Measurements from ENCODE around the gene ANXA9. TPM values are rescaled to one million over a fixed set of nuclear protein-coding genes. Genes with fewer than 3 reads are reported as not detected.

Gene ANXA9
- not detected for total RNA-seq

GRCh38 chr1:150981805-150982712 is at the start of gene ANXA9:
ANXA9 (plus strand) TSS chr1:150982292; CDS start chr1:150983106, 814 bp downstream.

GRCh38 chr1:150974580-150975478 is 7.3 kb upstream of the ANXA9 start, which contains the start of gene CERS2:
CERS2 (minus strand) TSS chr1:150974835; CDS start chr1:150969090, 5,745 bp downstream.

GRCh38 chr1:151006327-151007052 is 24.4 kb downstream of the ANXA9 start, which contains the start of gene MINDY1:
MINDY1 (minus strand) TSS chr1:151006902; CDS start chr1:151002617, 4,285 bp downstream.

GRCh38 chr1:151008244-151009205 is 26.4 kb downstream of the ANXA9 start, which contains the start of gene PRUNE1:
PRUNE1 (plus strand) TSS chr1:151008449; CDS start chr1:151008633, 184 bp downstream.

GRCh38 chr1:151036356-151036755 is 54.3 kb downstream of the ANXA9 start, which contains the start of gene BNIPL:
BNIPL (plus strand) TSS chr1:151036586; CDS start chr1:151036726, 140 bp downstream.

Other genes starting within 250 kb of the ANXA9 start
- gene CTSS, start 216.5 kb upstream of the ANXA9 start, total RNA-seq = 100 to 1,000 TPM; 113 to 117 TPM
- gene CTSK, start 174.0 kb upstream of the ANXA9 start, total RNA-seq = 1 to 10 TPM; 6.3 to 6.9 TPM
- gene ARNT, start 105.7 kb upstream of the ANXA9 start, total RNA-seq = 10 to 100 TPM; 49.0 to 50.1 TPM
- not detected for gene CTXND2, start 95.2 kb upstream of the ANXA9 start, total RNA-seq
- gene SETDB1, start 55.9 kb upstream of the ANXA9 start, total RNA-seq = 10 to 100 TPM; 53.5 to 59.7 TPM
- 100 to 1,000 TPM; 152 to 153 TPM for gene CERS2, start 7.5 kb upstream of the ANXA9 start, total RNA-seq
- 10 to 100 TPM; 37.4 to 37.7 TPM for gene MINDY1, start 24.6 kb downstream of the ANXA9 start, total RNA-seq
- 10 to 100 TPM; 18.5 to 20.5 TPM for gene PRUNE1, start 26.2 kb downstream of the ANXA9 start, total RNA-seq
- 1 to 10 TPM; 1.0 to 1.1 TPM for gene BNIPL, start 54.3 kb downstream of the ANXA9 start, total RNA-seq
- 1 to 10 TPM; 1.2 to 1.4 TPM for gene C1orf56, start 65.5 kb downstream of the ANXA9 start, total RNA-seq
- 100 to 1,000 TPM; 362 to 368 TPM for gene CDC42SE1, start 77.3 kb downstream of the ANXA9 start, total RNA-seq
- gene MLLT11, start 78.1 kb downstream of the ANXA9 start, total RNA-seq = 1 to 10 TPM; 4.0 to 4.1 TPM
- gene GABPB2, start 88.5 kb downstream of the ANXA9 start, total RNA-seq = 10 to 100 TPM; 27.7 to 30.6 TPM
- gene SEMA6C, start 164.3 kb downstream of the ANXA9 start, total RNA-seq = 1 to 10 TPM; 3.6 to 3.8 TPM
- 10 to 100 TPM; 41.8 to 42.4 TPM for gene TNFAIP8L2, start 174.4 kb downstream of the ANXA9 start, total RNA-seq
- gene LYSMD1, start 183.6 kb downstream of the ANXA9 start, total RNA-seq = 1 to 10 TPM; 2.7 to 3.1 TPM
- 10 to 100 TPM; 59.5 to 61.1 TPM for gene SCNM1, start 183.9 kb downstream of the ANXA9 start, total RNA-seq
- 1 to 10 TPM; 3.2 to 4.4 TPM for gene TMOD4, start 193.7 kb downstream of the ANXA9 start, total RNA-seq
- 10 to 100 TPM; 74.6 to 77.0 TPM for gene VPS72, start 207.9 kb downstream of the ANXA9 start, total RNA-seq
- gene PIP5K1A, start 216.3 kb downstream of the ANXA9 start, total RNA-seq = 10 to 100 TPM; 57.7 to 59.3 TPM